Neural progenitor cell (in vitro differentiated cells): ENCODE measurements around the gene CHRNG.

Experiments used
- EZH2 ChIP-seq: fragments of 200-600 bp; sonication (generic); IDR thresholded peaks from 2 replicates; pipeline ENCODE4 v1.6.1; 2017; ENCODE audit warnings: antibody characterized with exemption, mild to moderate bottlenecking, moderate library complexity
- TF ChIP-seq, protein P1 (sequence below): fragments of 200-600 bp; sonication (generic); IDR thresholded peaks from 2 replicates; pipeline ENCODE4 v1.5.1; 2017; ENCODE audit warnings: antibody characterized with exemption, mild to moderate bottlenecking

DNA sequence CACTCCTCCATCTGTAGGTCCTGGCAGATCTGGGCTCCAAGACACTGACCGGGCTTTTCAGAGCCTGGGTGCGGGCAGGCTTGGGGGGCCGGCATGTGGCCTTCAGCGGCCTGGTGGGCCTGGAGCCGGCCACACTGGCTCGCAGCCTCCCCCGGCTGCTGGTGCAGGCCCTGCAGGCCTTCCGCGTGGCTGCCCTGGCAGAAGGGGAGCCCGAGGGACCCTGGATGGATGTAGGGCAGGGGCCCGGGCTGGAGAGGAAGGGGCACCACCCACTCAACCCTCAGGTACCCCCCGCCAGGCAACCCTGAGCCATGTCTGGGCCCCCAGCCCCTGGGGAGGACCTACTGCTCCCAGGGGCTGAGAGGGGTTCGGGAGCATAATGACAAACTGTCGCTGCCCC lies 14.3 kb upstream of the CHRNG start:
- no peak for TF ChIP-seq EZH2
- TF ChIP-seq, protein P1, sequence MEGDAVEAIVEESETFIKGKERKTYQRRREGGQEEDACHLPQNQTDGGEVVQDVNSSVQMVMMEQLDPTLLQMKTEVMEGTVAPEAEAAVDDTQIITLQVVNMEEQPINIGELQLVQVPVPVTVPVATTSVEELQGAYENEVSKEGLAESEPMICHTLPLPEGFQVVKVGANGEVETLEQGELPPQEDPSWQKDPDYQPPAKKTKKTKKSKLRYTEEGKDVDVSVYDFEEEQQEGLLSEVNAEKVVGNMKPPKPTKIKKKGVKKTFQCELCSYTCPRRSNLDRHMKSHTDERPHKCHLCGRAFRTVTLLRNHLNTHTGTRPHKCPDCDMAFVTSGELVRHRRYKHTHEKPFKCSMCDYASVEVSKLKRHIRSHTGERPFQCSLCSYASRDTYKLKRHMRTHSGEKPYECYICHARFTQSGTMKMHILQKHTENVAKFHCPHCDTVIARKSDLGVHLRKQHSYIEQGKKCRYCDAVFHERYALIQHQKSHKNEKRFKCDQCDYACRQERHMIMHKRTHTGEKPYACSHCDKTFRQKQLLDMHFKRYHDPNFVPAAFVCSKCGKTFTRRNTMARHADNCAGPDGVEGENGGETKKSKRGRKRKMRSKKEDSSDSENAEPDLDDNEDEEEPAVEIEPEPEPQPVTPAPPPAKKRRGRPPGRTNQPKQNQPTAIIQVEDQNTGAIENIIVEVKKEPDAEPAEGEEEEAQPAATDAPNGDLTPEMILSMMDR: no peak
